Measurements from ENCODE around the gene PYGB.

PYGB gene

DNA sequence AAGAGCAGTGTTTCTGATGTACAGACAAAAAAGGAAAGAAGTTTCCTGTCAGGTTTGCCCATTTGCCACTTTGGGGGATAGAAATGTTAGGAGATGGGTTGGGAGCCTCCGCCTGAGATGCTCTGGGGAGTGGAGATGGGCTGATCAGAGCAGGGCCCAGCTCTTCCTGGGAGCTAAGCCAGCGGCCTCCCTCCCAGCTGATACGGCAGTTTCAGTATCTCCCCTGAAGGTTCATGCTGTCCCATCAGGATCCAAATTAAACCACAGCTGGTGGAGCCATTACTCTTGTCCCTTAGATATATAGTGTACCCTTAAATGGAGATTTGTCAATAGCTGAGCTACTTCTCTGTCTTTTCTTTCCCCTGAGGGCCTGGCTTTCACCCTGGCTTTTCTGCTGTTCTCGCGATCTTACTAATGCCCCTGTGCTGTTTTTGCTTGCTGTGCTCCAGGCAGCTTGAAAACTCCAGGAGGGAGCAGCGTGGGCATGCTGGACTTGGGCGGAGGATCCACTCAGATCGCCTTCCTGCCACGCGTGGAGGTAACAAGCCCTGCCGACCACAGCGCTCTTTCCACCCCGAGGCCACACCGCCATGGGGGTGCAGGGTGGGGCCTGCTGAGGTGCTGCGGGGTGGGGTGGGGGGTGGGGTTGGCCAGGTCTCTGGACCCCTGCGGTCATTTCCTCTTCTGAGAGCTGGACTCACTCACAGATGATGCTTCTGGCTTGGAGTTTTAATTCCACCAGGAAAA is 31.5 kb upstream of the PYGB start:
- DNase-seq (ENCODE audit: low spot score) = no peak
- no peak for FAIRE-seq

DNA sequence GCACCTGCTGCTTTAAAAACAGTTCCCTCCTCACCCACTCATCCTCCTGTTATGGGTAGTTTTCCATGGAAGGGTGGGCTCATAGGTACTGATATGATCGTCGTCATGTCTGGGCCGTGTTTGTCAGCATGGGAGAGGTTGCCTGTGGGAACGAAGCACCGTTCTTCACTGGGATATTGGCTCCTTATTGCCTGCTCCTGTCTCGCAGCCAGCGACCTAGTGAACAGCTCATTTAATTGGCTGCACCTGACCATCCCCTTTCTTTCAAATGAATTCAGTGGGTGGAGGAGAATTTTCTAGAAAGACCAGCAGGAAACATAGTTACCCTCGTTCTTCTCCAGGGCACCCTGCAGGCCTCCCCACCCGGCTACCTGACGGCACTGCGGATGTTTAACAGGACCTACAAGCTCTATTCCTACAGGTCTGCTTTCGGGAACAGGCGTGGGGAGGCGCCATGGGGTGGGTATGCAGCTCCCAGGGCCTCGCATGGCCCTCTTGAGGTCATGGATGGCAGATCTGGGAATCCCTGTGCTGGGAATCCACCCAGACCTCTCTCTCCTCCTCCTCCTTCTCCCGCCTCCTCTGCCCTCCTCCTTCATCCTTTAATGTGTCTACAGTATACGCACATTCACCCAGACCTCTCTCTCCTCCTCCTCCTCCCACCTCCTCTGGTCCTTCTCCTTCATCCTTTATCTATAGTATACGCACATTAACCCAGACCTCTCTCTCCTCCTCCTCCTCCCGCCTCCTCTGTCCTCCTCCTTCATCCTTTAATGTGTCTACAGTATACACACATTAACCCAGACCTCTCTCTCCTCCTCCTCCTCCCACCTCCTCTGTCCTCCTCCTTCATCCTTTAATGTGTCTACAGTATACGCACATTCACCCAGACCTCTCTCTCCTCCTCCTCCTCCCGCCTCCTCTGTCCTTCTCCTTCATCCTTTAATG is 30.4 kb upstream of the PYGB start:
- FAIRE-seq = no peak
- DNase-seq (ENCODE audit: low spot score) = no peak

DNA sequence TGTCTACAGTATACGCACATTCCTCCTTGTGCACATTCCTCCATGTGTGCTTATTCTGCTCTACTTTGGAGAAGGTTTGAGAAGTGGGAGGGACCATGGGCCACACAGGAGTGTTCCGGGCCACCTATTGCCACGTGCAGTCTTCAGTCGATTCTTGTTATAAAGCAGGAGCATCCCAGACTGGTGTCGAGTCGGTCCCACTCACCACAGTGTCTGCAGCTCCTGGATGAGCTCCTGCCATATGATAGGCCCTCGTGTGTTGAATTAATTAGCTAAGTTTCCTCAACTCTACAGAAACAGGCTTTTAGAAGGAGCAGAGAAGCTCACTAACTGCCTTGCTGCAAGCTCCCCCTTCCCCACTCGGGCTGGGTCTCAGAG is 29.8 kb upstream of the PYGB start:
- no peak for DNase-seq (ENCODE audit: low spot score)

DNA sequence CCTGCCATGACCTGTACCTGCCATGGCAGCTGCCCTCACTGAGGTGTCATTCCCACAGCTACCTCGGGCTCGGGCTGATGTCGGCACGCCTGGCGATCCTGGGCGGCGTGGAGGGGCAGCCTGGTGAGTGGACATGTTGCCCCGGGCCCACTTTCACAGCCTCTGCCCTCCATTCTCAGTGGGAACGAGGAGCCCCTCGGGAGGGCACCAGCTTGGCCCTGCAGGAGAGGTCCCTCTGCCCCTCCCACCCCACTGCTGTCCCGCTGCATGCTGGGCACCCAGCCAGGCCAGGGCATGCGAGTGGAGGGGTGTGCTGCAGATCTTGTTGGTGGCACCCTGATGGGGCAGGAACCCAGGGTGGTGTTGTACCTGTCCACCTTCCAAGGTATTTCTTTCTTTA is 29.4 kb upstream of the PYGB start:
- FAIRE-seq = no peak
- DNase-seq (ENCODE audit: low spot score) = no peak

More for the DNA sequence above, 29.8 kb upstream of the PYGB start:
- FAIRE-seq = no peak

DNA sequence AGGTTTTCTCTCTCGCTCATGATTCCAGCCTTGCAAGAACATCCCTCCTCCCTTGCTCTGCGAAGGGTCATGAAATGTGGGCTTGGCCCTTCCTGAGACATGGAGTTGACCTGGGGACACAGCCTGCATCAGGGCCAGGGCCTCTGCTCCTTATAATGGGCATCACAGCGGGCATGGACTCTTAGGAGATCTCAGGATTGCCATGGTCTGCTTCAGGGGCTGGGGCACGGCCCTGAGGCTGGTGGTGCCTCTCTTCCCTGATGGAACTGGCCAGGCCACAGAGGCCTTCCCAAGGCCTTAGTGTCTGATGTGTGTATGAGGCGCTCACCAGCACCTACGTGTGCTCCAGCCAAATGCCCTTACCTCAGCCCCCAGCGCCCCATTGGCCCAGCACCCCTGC is 28.5 kb upstream of the PYGB start:
- DNase-seq (ENCODE audit: low spot score) (no peak), FAIRE-seq (no peak)

DNA sequence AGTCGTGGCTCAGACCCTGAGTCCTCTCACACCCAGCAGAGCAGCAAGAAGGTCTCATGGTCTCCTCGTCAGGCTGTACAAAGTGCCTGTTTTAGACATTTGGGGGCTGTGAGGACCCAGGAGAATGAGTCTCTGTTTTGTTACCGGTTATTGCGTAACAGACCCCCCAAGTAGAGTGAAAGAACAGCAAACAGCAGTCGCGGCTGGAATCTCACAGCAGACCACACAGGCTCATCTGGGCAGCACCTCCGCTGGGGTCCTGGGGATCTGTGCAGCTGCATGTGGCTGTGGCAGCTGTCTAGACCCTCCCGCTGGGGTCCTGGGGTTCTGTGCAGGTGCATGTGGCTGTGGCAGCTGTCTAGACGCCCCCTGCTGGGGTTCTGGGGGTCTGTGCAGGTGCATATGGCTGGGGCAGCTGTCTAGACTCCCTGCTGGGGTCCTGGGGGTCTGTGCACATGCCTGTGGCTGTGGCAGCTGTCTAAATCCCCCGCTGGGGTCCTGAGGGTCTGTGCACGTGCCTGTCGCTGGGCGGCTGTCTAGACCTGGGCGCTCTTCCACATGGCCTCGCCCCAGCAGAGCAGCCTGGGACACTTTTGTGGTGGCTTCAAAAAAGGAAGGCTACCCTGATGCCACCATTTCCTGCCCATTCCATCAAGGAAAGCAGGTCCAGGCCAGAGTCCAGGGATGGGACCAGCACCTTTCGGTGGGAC is 27.7 kb upstream of the PYGB start:
- DNase-seq (ENCODE audit: low spot score) (no peak), FAIRE-seq (no peak)

DNA sequence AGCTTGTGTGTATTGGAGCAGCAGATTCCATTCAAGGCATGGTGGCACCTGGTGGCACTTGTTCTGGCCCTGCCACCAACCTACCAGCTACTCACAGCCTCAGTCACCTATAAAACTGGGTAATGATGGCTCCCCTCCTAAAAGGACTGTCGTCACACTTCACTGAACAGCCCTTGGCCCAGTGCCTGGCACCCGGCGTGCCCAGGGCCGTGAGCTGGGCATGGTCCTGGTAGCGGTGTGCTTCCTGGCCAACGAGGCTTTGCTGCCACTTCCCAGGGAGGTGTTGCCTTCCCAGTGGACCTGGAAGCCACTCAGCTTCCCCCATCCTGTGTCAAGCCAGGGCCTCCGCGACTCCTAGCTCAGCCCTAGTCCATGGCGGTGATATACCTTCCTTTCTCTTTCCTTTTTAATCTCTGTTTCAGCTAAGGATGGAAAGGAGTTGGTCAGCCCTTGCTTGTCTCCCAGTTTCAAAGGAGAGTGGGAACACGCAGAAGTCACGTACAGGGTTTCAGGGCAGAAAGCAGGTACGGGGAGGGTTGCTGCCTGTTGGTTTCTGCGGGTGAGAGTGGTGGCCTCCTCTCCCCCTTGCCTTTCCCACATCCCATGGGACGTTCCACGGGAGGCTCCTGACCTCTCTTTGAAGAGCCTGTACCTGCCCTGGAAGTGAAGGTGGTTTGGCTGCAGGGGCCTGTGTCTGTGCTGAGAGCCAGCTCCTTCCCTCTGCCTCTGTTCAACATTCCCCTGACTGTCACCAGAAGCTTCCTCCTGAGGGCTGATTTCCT is 26.9 kb upstream of the PYGB start:
- FAIRE-seq (no peak), DNase-seq (ENCODE audit: low spot score) (no peak)

DNA sequence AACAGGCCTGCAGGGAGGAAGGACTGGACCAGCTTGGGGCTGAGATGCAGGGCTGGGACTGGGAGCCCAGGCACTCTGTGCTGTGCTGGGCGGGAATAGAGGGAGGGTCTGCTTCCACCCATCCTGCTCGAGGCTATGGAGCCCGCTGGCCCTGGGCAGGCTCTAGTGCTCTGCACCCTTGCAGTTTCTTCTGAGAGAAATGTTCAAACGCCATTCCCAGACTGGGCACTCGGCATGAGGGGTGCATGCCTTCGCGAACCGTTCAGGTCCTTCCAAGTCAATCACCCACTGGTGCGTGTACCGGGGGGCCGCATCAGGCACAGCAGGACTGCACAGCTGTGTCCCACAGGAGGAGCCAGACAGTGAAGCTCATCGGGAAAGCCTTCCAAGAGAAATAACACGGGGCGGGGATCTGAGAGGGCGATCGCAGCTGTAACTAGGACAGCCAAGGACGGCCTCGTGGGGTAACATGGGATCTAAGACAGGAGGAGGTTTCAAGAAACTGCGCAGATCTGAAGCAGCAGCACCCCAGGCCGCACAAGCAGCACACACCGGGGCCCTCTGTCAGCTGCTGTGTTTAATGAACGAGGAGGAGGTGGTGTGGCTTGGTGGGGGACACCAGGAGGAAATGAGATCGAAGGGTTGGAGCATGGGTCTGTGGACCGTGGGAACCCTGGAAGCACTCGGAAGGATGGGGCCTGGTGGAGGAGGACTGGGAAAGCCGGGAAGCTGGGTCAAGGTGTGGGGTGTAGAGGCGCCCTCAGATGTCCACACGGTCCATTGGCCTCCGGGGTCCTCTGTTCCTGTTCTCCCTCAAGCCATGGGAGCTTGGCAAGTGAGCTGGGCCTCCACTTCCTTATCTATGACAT is 26.1 kb upstream of the PYGB start:
- FAIRE-seq (no peak), DNase-seq (ENCODE audit: low spot score) (no peak)

DNA sequence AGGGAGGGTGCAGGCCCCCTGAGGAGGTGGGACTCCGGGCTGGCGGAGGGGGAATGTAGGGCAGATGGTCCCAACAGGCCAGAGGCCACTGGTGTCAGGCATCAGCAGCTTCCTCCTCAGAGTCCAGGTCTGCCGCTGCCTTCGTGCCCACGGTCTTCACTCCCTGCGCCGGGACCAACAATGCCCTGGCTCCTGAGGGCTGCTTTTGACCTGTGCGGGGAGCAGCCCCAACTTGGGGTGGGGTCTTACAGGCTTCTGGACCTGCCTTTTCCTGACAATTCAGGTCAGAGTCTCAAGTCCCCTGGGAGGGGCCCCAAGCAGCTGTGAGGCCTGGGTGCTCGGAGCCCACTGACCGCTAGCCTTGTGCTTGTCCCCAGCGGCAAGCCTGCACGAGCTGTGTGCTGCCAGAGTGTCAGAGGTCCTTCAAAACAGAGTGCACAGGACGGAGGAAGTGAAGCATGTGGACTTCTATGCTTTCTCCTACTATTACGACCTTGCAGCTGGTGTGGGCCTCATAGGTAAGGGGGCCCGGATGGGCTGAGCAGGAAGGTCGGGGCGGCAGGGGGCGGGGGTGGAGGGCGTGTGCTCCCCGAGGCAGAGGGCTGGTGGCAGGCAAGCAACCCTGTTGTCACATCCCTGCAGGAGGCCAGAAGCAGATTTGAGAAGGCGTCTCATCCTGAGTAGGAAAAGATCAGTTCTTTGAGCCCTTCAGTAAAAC is 25.3 kb upstream of the PYGB start:
- FAIRE-seq = no peak
- DNase-seq (ENCODE audit: low spot score) = no peak

DNA sequence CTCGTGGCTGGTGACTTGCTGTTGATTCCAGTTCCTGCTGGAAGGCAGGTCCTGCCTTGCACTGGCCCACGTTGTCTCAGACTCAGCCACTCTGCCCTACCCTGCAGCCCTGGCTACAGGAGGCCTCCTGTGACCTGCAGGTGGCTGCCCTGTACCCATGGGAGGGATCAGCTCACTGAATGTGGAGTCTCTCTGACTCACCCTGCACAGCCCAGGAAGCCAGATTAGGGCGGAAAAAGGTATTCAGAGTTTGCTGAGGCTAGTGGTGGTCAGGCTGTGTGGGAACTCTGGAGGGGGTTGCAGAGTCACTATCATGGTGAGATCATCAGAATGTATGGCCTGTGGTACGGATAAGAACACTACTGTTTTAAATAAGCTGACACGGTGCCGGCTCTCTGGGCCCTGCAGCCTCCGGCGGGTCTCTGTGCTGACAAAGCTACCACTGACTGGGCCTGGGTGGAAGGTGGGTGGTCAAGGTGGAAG is 24.7 kb upstream of the PYGB start:
- DNase-seq (ENCODE audit: low spot score) = peak; percentile 94
- FAIRE-seq = peak; percentile 98

DNA sequence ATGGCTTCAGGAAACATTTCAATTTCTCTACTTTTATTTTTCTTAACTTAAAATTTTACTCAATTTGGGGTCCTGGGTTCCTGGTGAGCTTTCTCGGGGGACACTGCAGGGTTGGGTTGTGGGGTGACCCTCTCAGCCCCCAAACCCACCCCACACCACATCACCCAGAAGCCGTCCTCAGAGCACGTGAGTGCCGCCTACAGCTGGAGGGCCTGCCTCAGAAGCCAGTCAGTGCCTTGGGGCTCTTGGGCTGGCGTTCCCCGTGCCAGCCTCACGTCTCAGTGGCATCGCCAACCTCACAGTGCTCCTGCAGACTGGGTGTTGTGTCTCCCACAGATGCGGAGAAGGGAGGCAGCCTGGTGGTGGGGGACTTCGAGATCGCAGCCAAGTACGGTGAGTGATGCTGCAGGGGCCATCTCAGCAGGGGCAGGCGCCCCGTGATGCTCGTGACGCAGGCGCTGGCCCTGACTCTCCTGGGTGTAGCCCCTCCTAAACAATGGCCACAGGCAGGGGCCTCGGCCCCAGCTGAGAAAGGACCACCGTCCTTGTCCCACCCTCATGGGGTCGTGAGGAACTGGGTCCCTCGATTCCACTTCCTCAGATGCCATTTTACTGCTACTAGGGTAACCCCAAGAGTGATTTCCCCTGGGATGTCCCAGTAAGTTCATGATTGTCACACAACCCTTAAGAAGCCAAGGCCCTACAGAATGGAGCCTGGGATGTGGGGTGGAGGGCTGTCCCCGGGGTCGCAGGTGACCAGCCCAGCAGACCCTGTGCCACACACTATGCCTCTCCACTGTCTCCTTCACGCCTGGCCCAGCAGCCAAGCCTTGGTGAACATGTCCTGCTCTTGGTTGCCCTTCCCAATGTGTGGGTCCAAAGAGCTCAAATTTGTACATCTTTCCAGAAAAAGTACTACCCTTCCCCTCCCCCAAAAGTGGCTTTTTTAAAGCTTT is 23.8 kb upstream of the PYGB start:
- DNase-seq (ENCODE audit: low spot score) (no peak), FAIRE-seq (peak; percentile 44)

DNA sequence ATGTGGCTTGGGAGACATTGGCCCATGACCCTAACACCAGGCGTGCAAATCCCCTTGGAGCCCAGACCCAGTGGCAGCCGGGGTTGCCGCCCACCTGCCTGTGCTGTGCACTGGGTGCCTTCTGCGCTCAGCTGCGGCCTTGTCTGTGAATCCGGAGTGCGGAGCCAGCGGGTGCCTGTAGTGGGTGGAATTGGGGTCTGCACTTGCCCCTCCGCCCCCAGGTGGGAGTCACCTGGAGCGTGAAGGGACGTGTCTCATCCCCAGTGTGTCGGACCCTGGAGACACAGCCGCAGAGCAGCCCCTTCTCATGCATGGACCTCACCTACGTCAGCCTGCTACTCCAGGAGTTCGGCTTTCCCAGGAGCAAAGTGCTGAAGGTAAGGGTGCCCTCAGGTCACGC is 22.9 kb upstream of the PYGB start:
- DNase-seq (ENCODE audit: low spot score) (no peak), FAIRE-seq (no peak)

DNA sequence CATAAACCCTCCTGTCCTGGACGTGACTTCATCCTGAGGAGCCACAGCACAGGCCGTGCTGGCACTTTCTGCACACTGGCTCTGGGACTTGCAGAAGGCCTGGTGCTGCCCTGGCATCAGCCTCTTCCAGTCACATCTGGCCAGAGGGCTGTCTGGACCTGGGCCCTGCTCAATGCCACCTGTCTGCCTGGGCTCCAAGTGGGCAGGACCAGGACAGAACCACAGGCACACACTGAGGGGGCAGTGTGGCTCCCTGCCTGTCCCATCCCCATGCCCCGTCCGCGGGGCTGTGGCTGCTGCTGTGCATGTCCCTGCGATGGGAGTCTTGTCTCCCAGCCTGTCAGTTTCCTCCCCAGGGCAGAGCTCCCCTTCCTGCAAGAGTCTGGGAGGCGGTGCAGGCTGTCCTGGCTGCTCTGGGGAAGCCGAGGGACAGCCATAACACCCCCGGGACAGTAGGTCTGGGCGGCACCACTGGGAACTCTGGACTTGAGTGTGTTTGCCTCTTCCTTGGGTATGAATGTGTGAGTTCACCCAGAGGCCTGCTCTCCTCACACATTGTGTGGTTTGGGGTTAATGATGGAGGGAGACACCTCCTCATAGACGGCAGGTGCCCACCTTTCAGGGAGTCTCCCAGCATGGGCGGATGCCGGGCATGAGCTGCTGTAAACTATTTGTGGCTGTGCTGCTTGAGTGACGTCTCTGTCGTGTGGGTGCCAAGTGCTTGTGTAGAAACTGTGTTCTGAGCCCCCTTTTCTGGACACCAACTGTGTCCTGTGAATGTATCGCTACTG is 22.0 kb upstream of the PYGB start:
- FAIRE-seq (peak; percentile 17), DNase-seq (ENCODE audit: low spot score) (no peak)

DNA sequence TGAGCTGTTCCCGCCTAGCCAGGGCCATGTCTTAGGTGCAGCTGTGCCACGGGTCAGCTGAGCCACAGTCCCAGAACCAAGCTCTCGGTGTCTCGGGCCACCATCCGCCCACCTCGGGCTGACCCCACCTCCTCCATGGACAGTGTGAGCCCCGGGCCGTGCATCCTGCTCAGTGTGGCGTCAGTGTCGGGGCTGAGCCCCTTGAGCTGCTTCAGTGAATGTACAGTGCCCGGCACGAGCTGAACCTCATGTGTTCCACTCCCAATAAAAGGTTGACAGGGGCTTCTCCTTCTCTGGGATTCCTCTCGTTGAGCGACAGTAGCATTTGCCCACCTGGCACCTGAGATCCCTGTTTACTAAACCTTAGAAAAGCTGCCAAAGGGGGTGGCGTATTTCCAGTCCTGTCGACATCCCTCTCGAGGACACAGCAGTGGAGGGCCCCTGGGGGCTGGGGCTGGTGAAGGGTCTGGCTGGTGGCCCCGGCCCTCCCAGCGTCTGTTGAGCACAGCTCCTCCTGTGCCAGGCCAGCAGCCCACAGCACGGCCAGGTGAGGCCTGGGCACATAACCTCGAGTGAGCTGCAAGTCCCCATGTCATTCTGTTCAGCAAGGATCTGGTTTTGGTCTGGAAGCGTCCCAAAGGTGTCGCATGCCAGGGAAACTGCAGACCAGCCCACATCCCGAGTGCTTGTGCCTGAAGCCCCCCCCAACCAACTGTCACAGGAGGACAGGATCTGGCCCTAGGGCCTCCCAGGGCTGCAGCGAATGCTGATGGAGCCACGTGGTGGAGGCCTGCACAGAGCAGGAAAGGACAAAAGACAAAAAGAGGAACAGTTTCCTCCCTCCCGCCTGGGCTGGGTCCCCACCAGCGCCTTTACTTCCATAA is 21.2 kb upstream of the PYGB start:
- DNase-seq (ENCODE audit: low spot score) (peak; percentile 62), FAIRE-seq (no peak)

DNA sequence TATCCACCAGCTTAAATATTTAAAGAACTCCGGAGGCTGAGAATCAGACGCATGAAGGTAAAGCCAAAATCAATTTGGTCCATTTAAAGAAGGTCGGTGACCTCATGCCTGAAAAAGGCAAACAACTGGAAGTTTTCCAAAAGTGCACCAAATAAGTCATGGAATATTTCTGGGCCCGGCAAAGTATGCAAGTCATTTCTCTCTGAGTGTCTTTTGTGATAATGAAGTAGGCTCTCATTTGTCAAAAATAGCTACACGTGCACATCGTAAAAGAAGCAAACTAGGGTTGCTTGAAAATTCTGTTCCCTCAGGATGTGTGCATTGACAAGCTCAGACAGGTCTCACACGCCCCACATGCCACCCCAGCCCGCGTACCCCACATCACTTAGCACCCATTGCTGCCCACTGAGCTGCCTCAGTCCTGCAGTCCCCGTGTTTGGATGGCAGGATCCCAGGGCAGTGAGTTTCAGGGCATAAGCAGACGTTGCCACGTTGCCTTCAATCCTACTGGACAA is 20.5 kb upstream of the PYGB start:
- no peak for FAIRE-seq
- peak; percentile 70 for DNase-seq (ENCODE audit: low spot score)

DNA sequence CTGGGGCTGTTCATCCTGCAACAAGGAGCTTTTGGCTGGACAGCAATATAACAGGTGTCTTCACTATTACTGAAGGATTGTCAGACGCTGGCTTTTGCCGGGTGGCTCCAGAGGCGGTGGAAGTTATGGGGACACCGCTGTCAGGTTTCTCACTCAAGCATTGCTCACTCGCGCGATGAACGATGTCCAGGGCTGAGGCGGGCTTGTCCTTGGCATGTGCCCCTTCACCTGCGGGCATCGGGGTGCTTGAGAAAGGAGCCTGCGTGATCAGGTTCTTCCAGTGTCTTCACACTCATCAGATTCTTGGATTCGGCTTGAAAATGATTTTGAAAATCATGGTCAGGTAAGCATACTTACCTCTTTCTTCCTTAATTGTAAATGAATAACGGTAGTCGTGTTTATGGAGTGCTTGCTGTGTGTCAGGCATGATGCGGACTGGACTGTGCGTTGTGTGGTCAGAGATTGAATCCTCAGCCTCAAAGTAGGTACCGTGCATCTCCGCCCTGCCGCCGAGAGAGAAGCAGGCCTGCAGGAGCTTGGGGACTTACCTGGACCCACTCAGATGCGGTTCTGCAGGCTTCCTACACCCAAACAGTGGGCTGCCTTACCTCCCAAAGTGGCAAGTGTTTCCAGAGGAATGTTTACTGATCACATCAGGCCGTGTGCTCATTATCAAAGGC is 18.3 kb upstream of the PYGB start:
- no peak for FAIRE-seq
- no peak for DNase-seq (ENCODE audit: low spot score)

Data from urothelium cell line (cell line).